ENCODE measurements around the gene ZDHHC19.
"Not testable (repeated sequence)": the region's sequence is repeated elsewhere in the genome, so short reads cannot be mapped to it uniquely, and the experiment has no call there.

The ZDHHC19 gene

GRCh38 chr3:196210673-196211556, at the start of gene ZDHHC19:
Gene ZDHHC19 (minus strand): TSS chr3:196211400. CDS start chr3:196211315, 85 bp downstream.
- no peak for DNase-seq (ENCODE audit: low read depth in 1 of 2, low spot score in 1 of 2)

DNA sequence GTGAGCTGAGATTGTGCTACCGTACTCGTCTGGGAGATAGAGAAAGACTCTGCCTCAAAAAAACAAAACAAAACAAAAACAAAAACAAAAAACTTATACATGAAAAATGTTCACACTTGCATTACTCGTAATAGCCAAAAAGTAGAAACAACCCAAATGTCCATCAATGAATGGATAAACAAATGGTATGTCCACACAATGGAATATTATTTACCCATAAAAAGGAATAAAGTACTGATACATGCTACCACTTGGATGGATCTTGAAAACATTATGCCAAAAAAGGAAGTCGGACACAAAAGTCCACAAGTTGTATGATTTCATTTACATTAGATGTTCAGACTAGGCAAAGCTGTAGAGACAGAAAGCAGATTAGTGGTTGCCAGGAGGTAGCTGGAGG, 49.6 kb upstream of the ZDHHC19 start:
- no peak for DNase-seq (ENCODE audit: low read depth in 1 of 2, low spot score in 1 of 2)

- no peak for DNase-seq (ENCODE audit: low read depth in 1 of 2, low spot score in 1 of 2)
These were observed 44.6 kb upstream of the ZDHHC19 start for GRCh38 chr3:196255776-196256175.

DNA sequence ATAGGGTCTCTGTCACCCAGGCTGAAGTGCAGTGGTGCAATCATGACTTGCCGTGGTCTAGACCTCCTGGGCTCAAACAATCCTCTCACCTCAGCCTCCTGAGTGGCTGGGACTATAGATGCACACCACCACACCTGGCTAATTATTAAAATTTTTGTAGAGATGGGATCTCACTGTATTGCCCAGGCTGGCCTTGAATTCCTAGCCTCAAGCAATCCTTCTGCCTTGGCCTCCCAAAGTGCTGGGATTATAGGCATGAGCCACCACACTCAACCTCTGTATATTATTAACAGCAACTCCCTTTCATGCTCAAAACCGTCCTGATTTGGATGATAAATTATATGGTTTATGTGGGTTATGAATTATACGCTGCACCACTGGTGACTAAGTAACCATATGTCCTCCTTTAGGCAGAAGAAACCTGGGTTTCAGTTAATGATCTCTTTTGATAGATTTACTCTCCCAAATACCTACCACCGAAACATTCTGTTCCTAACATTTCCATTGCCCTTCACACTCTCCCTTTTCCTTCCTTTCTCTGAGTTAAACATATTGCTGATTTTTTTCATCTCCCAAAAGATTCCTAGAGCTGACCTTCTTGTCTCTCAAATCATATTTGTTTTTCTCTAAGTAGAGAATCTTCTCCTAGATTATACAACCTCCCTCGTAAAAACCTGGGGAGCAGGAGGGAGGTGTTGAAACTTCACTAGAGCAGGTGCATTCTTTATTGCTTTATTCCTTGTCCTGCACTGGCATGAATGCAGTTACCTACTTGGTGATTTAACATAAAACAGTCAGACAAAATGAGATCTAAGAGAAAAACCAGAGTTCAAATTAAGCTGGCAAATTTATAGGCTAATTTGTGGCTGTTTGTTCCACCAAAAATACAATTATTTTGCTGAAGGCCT, 43.4 kb upstream of the ZDHHC19 start:
- DNase-seq (ENCODE audit: low read depth in 1 of 2, low spot score in 1 of 2): no peak

DNA sequence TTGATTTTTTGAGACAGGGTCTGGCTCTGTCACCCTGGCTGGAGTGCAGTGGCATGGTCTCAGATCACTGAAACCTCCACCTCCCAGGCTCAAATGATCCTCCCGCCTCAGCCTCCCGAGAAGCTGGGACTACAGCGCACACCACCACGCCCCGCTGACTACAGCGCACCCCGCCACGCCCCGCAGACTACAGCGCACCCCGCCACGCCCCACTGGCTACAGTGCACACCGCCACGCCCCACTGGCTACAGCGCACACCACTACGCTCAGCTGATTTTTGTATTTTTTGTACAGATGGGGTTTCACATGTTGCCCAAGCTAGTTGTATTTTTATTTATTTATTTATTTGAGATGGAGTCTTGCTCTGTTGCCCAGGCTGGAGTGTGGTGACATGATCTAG, 40.7 kb upstream of the ZDHHC19 start:
- no peak for DNase-seq (ENCODE audit: low read depth in 1 of 2, low spot score in 1 of 2)

- DNase-seq (ENCODE audit: low read depth in 1 of 2, low spot score in 1 of 2): no peak
These were observed 35.6 kb upstream of the ZDHHC19 start for GRCh38 chr3:196246612-196247308.

DNA sequence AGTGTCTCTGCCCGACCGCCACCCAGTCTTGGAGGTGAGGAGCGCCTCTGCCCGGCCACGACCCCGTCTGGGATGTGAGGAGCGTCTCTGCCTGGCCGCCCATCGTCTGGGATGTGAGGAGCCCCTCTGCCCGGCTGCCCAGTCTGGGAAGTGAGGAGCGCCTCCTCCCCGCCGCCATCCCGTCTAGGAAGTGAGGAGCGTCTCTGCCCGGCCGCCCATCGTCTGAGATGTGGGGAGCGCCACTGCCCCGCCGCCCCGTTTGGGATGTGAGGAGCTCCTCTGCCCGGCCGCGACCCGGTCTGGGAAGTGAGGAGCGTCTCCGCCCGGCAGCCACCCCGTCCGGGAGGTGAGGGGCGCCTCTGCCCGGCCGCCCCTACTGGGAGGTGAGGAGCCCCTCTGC, 33.0 kb upstream of the ZDHHC19 start:
- not testable (repeated sequence) for DNase-seq (ENCODE audit: low read depth in 1 of 2, low spot score in 1 of 2)

DNA sequence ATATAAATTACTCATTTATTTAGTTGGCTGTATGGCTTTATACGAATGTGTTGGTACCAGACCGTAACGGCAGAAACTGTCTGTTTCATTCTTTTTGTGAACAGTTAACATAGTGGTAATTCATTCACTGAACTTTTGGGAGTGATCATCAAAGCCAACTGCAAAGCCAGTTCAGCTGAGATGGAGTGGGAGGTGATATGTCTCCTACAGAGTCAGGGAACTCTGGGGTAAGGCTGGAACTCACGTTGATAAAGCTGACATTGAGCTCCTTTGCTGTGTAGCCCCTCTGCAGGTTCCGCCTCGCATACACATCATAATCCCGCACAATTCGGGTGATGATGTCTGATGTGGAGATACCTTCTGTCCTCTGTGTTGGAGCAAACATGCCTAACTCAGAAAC, 30.5 kb upstream of the ZDHHC19 start:
- DNase-seq (ENCODE audit: low read depth in 1 of 2, low spot score in 1 of 2): no peak

- no peak for DNase-seq (ENCODE audit: low read depth in 1 of 2, low spot score in 1 of 2)
These were observed 29.2 kb upstream of the ZDHHC19 start for GRCh38 chr3:196240424-196240823.

DNA sequence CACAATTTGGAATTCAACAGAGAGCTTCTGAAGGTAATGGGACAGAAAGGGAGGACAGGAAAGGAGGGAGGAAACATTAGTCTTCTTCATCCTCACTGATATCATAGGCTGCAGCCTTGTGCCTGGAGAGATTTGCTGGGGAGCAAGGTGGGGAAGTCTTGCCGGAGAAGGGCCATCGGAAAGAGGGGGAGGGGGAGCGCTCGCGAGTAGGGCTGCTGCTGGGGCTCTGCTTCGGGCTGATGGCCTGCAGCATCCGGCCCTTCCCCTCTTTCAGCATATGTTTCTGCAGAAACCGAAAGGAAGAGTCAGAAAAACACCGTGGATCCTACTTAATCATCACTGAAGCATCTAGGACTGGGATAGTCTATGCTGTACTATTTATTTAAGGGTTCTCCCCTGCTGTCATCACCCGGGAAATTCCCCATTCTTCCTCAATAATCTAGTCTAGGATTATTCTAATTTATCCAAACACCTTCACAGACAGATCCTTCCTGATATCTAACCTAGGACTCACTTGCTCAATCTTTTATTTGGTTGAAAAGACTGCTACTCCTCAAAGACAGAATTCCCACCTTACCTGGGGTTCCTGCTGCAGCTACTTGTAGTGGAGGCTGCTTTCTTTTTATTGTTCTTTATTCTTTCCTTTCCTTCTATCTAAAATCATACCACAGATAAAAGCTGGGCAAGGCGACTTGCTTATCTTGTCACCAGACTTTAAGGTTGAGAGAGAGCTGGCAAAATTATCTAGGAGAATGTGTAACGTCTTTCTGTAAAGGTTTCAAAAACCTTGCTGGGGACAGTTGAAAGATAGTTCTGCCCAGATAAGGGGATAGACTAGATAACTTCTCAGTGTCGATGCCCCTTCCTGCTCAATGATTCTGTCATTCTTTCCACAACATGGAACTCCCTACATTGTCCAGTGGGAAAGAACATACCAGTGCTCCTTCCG, 27.7 kb upstream of the ZDHHC19 start:
- no peak for DNase-seq (ENCODE audit: low read depth in 1 of 2, low spot score in 1 of 2)

GRCh38 chr3:196237203-196237602, 26.0 kb upstream of the ZDHHC19 start:
- DNase-seq (ENCODE audit: low read depth in 1 of 2, low spot score in 1 of 2): no peak

DNA sequence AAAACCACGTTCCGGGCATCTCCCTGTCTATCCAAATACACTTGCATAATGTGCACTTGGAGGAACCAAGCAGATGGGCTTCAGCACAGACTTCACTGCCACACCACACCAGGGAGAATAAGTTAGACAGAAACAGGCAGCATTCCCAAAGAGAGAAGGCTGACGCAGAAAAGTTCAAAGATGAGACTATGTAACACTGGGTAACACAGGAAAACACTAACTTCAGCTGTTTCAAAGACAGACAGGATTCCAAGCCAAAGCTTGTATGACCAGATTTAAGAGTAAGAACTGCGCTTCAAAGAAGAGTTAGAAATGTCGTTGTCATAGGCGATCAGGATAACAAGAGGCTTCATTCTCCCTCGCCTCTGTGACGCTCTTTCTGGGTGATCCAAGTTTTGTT, 25.0 kb upstream of the ZDHHC19 start:
- no peak for DNase-seq (ENCODE audit: low read depth in 1 of 2, low spot score in 1 of 2)

DNA sequence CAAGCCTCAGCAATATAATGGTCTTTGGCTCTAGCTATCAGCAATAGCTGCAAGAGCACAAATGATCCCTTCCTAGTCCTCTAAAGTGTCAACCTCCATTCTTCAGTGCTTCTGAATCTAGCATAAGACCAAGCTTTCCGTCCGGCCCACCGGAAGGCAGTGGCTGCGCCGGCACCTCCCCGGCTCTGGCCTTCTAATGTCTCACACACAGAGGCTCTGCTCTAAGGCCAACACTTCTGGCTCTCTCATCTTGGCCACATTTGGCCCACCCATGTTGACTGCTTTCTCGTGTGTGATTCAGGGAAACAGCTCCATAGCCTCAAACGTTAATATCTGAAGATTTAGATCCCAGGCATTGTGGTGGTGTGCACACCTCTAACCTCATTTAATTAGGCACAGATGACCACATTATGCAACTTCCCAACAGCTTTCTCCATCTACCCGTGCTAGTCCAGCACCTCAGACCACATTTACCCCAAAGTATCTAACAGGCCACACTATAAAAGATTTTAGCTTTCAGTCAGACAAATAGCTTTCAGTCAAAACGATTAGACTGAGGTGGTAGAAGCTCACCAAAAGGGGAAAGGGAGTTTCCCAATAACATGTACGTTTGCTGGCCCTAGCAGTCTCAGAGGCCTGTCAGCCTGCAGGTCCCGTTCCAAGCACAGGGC, 24.4 kb upstream of the ZDHHC19 start:
- no peak for DNase-seq (ENCODE audit: low read depth in 1 of 2, low spot score in 1 of 2)

- DNase-seq (ENCODE audit: low read depth in 1 of 2, low spot score in 1 of 2): no peak
These were observed 21.7 kb upstream of the ZDHHC19 start for GRCh38 chr3:196232882-196233251.

GRCh38 chr3:196232154-196232881, 21.1 kb upstream of the ZDHHC19 start:
- no peak for DNase-seq (ENCODE audit: low read depth in 1 of 2, low spot score in 1 of 2)

- no peak for DNase-seq (ENCODE audit: low read depth in 1 of 2, low spot score in 1 of 2)
These were observed 16.7 kb upstream of the ZDHHC19 start for GRCh38 chr3:196227629-196228493.

GRCh38 chr3:196227121-196227561, 15.9 kb upstream of the ZDHHC19 start:
- no peak for DNase-seq (ENCODE audit: low read depth in 1 of 2, low spot score in 1 of 2)

- no peak for DNase-seq (ENCODE audit: low read depth in 1 of 2, low spot score in 1 of 2)
These were observed 14.7 kb upstream of the ZDHHC19 start for GRCh38 chr3:196225763-196226364.
